Mucosa of descending colon (tissue), 3 donors: ENCODE measurements around the gene PPFIA4. TPM values are rescaled to one million over a fixed set of nuclear protein-coding genes. Genes with fewer than 3 reads are reported as not detected.

Source experiments
- ATAC-seq: fragments of 200-7000 bp; cut with Tn5 transposase; one replicate; pipeline ENCODE4 v1.9.1; 2020; ENCODE audit warnings: mild to moderate bottlenecking, moderate library complexity
- DNase-seq, 3 donors: peaks; one replicate each; pipeline ENCODE4 v3.0.0-alpha.2; 2020
- H3K36me3 ChIP-seq: fragments of 200-600 bp; one replicate; pipeline ENCODE4 v1.8.0; 2021; ENCODE audit warnings: low read depth, mild to moderate bottlenecking
- H3K4me1 ChIP-seq: fragments of 200-600 bp; one replicate; pipeline ENCODE4 v1.8.0; 2021; ENCODE audit warnings: low read depth, mild to moderate bottlenecking
- H3K4me3 ChIP-seq: fragments of 200-600 bp; one replicate; pipeline ENCODE4 v1.8.0; 2021; ENCODE audit warnings: mild to moderate bottlenecking
- H3K9me3 ChIP-seq: fragments of 200-600 bp; one replicate; pipeline ENCODE4 v1.8.0; 2021; ENCODE audit warnings: mild to moderate bottlenecking
- intact Hi-C, 2 donors: fragments of 100-400 bp; cut with DNase I in 1 of 2; cut with micrococcal nuclease in 1 of 2; formaldehyde crosslinking; loops; one replicate each; pipeline versions ENCODE4 v1.11.0 to v1.11.1; 2022; cut with DNase I, micrococcal nuclease
- total RNA-seq, 3 donors: library from RNA; stranded (reverse); fragmentation: NEBNext Ultra II Directional in 2 of 3; extraction: Animal tissue kit (Norgen Biotek cat#: 25700) in 2 of 3; gene quantifications; one replicate each; pipeline versions ENCODE4 v1.2.1 to v1.2.4, GENCODE V29; 2021 to 2023
- TF ChIP-seq, protein P1 (sequence below): fragments of 200-600 bp; IDR thresholded peaks from one replicate; pipeline ENCODE4 v1.8.0; 2022; ENCODE audit warnings: antibody characterized with exemption, mild to moderate bottlenecking
- donor health status: DM: no; HTN: no; CAD: no; lungs with moderate emphysema.
- donor health status: DM: no; HTN: no; CAD: no.
- donor health status: DM: no; HTN: yes; CAD: no.

The PPFIA4 gene
- total RNA-seq, 3 donors from 2014 or later = 0.43 to 4.0 (median 0.60) TPM

DNA sequence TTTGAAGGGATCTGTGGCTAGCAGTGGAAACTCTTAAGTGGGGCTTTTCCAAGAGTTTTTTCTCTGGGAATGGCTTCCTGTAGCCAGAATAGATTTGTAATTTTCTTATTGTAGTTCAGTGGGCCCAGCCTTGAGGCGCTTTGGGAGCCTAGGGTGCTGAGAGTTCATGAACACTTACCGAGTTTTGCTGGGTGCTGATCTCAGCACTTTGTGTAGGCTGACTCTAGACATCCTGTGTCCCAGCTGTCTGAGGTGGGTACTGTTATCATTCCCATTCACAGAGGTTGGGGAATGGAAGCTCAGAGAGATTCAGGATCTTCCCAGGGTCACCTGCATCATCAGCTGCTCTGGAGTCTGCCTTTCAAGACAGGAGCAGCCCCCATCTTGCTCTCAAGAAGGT, 7.0 kb downstream of the PPFIA4 start:
- H3K4me1 ChIP-seq = no peaks in the 10 kb centered on the region
- DNase-seq = no peak
- intact Hi-C loops = no loop called here
- no peaks in the 10 kb centered on the region for H3K9me3 ChIP-seq
- no peak for ATAC-seq
- TF ChIP-seq, protein P1, sequence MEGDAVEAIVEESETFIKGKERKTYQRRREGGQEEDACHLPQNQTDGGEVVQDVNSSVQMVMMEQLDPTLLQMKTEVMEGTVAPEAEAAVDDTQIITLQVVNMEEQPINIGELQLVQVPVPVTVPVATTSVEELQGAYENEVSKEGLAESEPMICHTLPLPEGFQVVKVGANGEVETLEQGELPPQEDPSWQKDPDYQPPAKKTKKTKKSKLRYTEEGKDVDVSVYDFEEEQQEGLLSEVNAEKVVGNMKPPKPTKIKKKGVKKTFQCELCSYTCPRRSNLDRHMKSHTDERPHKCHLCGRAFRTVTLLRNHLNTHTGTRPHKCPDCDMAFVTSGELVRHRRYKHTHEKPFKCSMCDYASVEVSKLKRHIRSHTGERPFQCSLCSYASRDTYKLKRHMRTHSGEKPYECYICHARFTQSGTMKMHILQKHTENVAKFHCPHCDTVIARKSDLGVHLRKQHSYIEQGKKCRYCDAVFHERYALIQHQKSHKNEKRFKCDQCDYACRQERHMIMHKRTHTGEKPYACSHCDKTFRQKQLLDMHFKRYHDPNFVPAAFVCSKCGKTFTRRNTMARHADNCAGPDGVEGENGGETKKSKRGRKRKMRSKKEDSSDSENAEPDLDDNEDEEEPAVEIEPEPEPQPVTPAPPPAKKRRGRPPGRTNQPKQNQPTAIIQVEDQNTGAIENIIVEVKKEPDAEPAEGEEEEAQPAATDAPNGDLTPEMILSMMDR = no peak
- H3K36me3 ChIP-seq = no peaks in the 10 kb centered on the region
- H3K4me3 ChIP-seq = no peak overlapping the region

GRCh38 chr1:203033917-203034316, 7.6 kb downstream of the PPFIA4 start:
- Histone ChIP-seq H3K4me3 (no peak overlapping the region), H3K4me1 (no peaks in the 10 kb centered on the region), H3K9me3 (no peaks in the 10 kb centered on the region), H3K36me3 (no peaks in the 10 kb centered on the region)
- TF ChIP-seq, protein P1 = no peak
- no peak for ATAC-seq
- intact Hi-C loops = no loop called here
- no peak for DNase-seq

DNA sequence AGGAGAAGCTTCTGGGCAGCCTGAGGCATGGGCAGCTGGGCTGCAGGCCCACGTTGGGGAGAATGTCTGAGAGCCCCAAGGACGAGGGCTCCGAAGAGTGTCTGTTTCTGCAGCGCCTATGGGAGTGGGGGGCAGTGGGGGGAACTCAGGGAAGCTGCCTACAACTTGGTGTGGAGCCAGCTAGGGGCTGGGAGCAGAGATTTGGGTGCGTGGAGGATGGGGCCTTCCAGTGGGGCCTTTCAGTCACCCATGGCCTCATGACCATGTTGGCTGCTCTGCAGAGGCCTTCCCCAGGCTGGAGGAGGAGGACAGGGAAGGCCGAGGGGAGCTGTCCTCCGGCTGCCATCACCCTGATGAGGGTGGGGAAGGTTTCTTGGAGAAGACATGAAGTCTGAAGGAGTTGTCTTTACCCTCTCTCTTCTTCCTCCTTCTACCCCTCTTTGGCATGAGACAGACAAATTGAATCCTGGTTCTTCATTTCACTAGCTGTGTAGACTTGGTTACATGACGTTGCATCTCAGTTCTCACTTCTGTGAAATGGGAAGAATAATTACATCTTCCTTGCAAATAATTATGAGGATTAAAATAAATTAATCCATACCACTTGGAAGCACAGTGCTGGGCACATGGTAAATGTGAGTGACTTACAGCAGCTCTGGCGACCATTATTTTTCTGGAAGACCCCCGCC, 8.3 kb downstream of the PPFIA4 start:
- DNase-seq = no peak
- Histone ChIP-seq H3K9me3 (no peaks in the 10 kb centered on the region), H3K4me1 (no peaks in the 10 kb centered on the region), H3K4me3 (no peak overlapping the region), H3K36me3 (no peaks in the 10 kb centered on the region)
- intact Hi-C loops = no loop called here
- ATAC-seq = no peak
- TF ChIP-seq, protein P1 = no peak

DNA sequence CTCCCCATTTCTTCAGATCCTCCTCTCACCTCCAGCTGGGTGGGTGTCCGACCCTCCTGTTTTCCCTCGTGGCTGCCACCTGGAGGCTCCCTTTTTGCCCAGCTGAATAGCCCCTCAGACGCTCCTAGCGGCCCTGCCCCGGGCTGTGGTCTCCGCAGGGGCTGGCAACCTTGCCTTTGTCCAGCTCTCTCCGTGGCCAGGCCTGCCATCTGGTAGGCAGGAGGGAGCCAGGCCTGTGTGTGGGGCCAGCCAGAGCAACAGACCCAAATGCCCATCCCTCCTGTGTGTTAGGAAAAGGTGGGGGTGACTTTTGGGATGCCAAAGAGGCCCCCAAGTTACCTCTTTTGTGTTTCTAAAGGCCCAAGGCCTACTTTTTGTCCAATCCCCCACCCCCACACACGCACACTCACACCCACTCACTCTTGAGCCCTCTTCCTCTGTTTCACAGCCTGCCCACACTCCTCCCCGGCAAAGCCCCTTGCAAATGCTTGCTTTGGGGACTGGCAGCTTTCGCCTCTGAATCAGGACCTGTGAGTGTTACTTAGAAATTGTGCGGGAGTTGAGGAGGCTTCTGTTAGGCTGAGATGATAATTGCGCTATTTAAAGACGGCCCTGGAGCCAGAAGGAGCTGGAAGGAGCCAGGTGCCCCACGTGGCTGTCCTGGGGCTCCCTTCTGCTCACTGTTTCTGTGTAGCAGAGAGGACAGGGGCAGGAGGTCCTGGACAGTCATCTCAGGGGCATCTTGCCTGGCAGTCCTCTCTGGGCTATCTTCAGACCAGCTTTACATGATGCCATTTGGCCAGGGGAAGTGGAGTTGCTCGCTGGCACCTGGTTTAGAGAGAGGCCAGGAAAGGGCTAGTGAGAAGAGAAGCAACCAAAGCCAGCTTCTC, 9.1 kb downstream of the PPFIA4 start:
- ATAC-seq = no peak
- TF ChIP-seq, protein P1 = no peak
- intact Hi-C loops = no loop called here

GRCh38 chr1:203036135-203036534, 9.8 kb downstream of the PPFIA4 start:
- TF ChIP-seq, protein P1 = no peak
- intact Hi-C loops = no loop called here
- H3K4me3 ChIP-seq = no peak overlapping the region
- DNase-seq = no peak
- no peak for ATAC-seq
- H3K9me3 ChIP-seq = no peaks in the 10 kb centered on the region
- no peaks in the 10 kb centered on the region for H3K36me3 ChIP-seq
- no peaks in the 10 kb centered on the region for H3K4me1 ChIP-seq

More for the DNA sequence above, 9.1 kb downstream of the PPFIA4 start:
- no peak for DNase-seq
- Histone ChIP-seq H3K9me3 (no peaks in the 10 kb centered on the region), H3K4me3 (no peak overlapping the region), H3K4me1 (no peaks in the 10 kb centered on the region), H3K36me3 (no peaks in the 10 kb centered on the region)
